Activated CD8-positive, alpha-beta memory T cell treated with anti-CD3 and anti-CD28 coated beads, Interleukin-2, amount 50 U/mL, for 1 hour (primary cell): ENCODE data around the gene NSMF.

Experiments used
- DNase-seq: peaks from one replicate; pipeline ENCODE4 v3.0.0-alpha.2; 2020; ENCODE audit errors: extremely low read depth

Gene NSMF

GRCh38 chr9:137445930-137446431 lies 13.2 kb downstream of the NSMF start:
- no peak for DNase-seq

- peak; percentile 55 for DNase-seq
Measured at GRCh38 chr9:137445275-137445807, 13.8 kb downstream of the NSMF start.

GRCh38 chr9:137444106-137444790 lies 14.9 kb downstream of the NSMF start:
- DNase-seq: no peak

- DNase-seq: no peak
Measured at GRCh38 chr9:137441935-137442321, 17.2 kb downstream of the NSMF start.

GRCh38 chr9:137441289-137441934 lies 17.7 kb downstream of the NSMF start, which contains the start of gene ENTPD8:
ENTPD8 (minus strand) TSS chr9:137441357; CDS start chr9:137438285, 3,072 bp downstream.
- DNase-seq: no peak

- no peak for DNase-seq
Measured at GRCh38 chr9:137439158-137439714, 19.9 kb downstream of the NSMF start.

- DNase-seq: no peak
Measured at GRCh38 chr9:137438591-137439157, 20.5 kb downstream of the NSMF start.

GRCh38 chr9:137437691-137438590 lies 21.2 kb downstream of the NSMF start:
- no peak for DNase-seq

GRCh38 chr9:137436761-137437600 lies 22.2 kb downstream of the NSMF start:
- no peak for DNase-seq

GRCh38 chr9:137435980-137436760 lies 23.0 kb downstream of the NSMF start:
- no peak for DNase-seq

GRCh38 chr9:137435381-137435891 lies 23.7 kb downstream of the NSMF start:
- no peak for DNase-seq

GRCh38 chr9:137434498-137435380 lies 24.4 kb downstream of the NSMF start:
- no peak for DNase-seq

- no peak for DNase-seq
Measured at GRCh38 chr9:137433916-137434431, 25.2 kb downstream of the NSMF start.

- no peak for DNase-seq
Measured at GRCh38 chr9:137433349-137433915, 25.7 kb downstream of the NSMF start.

- no peak for DNase-seq
Measured at GRCh38 chr9:137432687-137433348, 26.3 kb downstream of the NSMF start.

GRCh38 chr9:137431416-137431931 lies 27.7 kb downstream of the NSMF start:
- no peak for DNase-seq
